Measurements from ENCODE around the gene MYEOV.

- TF ChIP-seq CTCF (IDR thresholded peaks at IDR 0.05 in 4 of 5, conservative IDR thresholded peaks at IDR 0.05 in 1 of 5) (no peak), POLR2A (IDR thresholded peaks at IDR 0.05) (no peak)
Measured at GRCh38 chr11:69273571-69273970, 20.4 kb upstream of the MYEOV start.

Measured in gastrocnemius medialis (tissue), 4 donors.